Mammary epithelial cell (primary cell): ENCODE results near the gene NCAPD3.

Experiments used
- EZH2 ChIP-seq: IDR thresholded peaks from 2 replicates; pipeline ENCODE4 v1.6.1; 2012; ENCODE audit warnings: low read length, inconsistent platforms, borderline replicate concordance
- TF ChIP-seq, protein P1 (sequence below), 2 donors: IDR thresholded peaks in 1 of 2; conservative IDR thresholded peaks in 1 of 2; 2 replicates each; pipeline ENCODE4 v1.5.1; 2011 to 2012; ENCODE audit warnings: inconsistent platforms in 2 of 2, low read length in 2 of 2, mild to moderate bottlenecking in 2 of 2, control low read depth in 1 of 2, low read depth in 1 of 2; ENCODE audit not compliant: insufficient read depth in 1 of 2; ENCODE audit errors: extremely low read depth in 1 of 2

- TF ChIP-seq, protein P1, sequence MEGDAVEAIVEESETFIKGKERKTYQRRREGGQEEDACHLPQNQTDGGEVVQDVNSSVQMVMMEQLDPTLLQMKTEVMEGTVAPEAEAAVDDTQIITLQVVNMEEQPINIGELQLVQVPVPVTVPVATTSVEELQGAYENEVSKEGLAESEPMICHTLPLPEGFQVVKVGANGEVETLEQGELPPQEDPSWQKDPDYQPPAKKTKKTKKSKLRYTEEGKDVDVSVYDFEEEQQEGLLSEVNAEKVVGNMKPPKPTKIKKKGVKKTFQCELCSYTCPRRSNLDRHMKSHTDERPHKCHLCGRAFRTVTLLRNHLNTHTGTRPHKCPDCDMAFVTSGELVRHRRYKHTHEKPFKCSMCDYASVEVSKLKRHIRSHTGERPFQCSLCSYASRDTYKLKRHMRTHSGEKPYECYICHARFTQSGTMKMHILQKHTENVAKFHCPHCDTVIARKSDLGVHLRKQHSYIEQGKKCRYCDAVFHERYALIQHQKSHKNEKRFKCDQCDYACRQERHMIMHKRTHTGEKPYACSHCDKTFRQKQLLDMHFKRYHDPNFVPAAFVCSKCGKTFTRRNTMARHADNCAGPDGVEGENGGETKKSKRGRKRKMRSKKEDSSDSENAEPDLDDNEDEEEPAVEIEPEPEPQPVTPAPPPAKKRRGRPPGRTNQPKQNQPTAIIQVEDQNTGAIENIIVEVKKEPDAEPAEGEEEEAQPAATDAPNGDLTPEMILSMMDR (conservative IDR thresholded peaks at IDR 0.05 in 1 of 2, IDR thresholded peaks at IDR 0.05 in 1 of 2; ENCODE audit: extremely low read depth in 1 of 2, insufficient read depth in 1 of 2, low read depth in 1 of 2, low read length in 2 of 2), result no peak
- TF ChIP-seq EZH2, result no peak
Measured at GRCh38 chr11:134200688-134201087, 23.1 kb downstream of the NCAPD3 start.
